Fibroblast of mammary gland (primary cell): ENCODE data around the gene CCL16.

ENCODE experiments used
- DNase-seq: peaks from one replicate; pipeline ENCODE4 v3.0.0-alpha.2; 2010; ENCODE audit warnings: low read depth
- H3K4me3 ChIP-seq: 2 replicates; pipeline ENCODE4 v1.5.1; 2011; ENCODE audit warnings: low read depth, mild to moderate bottlenecking, low read length, moderate library complexity; ENCODE audit not compliant: control insufficient read depth
- CTCF ChIP-seq: conservative IDR thresholded peaks from 2 replicates; pipeline ENCODE4 v1.5.1; 2011; ENCODE audit warnings: low read depth, low read length, inconsistent platforms; ENCODE audit not compliant: control insufficient read depth, insufficient read depth

Gene CCL16

GRCh38 chr17:35977509-35977908 is 3.8 kb downstream of the CCL16 start:
- no peak for TF ChIP-seq CTCF
- H3K4me3 ChIP-seq = no peak overlapping the region
- no peak for DNase-seq

- TF ChIP-seq CTCF = no peak
- DNase-seq = no peak
- no peak overlapping the region for H3K4me3 ChIP-seq
These were observed 7.7 kb downstream of the CCL16 start for GRCh38 chr17:35973333-35974260.

GRCh38 chr17:35972945-35973332 is 8.4 kb downstream of the CCL16 start:
- no peak for DNase-seq
- no peak for TF ChIP-seq CTCF
- no peak overlapping the region for H3K4me3 ChIP-seq

- no peak overlapping the region for H3K4me3 ChIP-seq
- DNase-seq = no peak
- TF ChIP-seq CTCF = no peak
These were observed 8.8 kb downstream of the CCL16 start for GRCh38 chr17:35972535-35972934.

GRCh38 chr17:35972066-35972465 is 9.2 kb downstream of the CCL16 start:
- DNase-seq = no peak
- no peak for TF ChIP-seq CTCF
- H3K4me3 ChIP-seq = no peak overlapping the region

- peak; percentile 75 for DNase-seq
- TF ChIP-seq CTCF = peak; percentile 74
- no peak overlapping the region for H3K4me3 ChIP-seq
These were observed 11.5 kb downstream of the CCL16 start for GRCh38 chr17:35969558-35970380.
